PFSK-1 (cell line): ENCODE measurements around the gene RAN. TPM values are rescaled to one million over a fixed set of nuclear protein-coding genes. Genes with fewer than 3 reads are reported as not detected.
A peak's percentile ranks its signal among the peaks of the same experiment; 100 is the strongest.

Source experiments
- FOXP2 ChIP-seq: optimal IDR thresholded peaks from 2 replicates; pipeline ENCODE3; 2011; ENCODE audit warnings: borderline replicate concordance, control low read depth, inconsistent platforms; ENCODE audit not compliant: insufficient read depth; ENCODE audit errors: extremely low read length, extremely low read depth
- POLR2AphosphoS5 ChIP-seq: IDR thresholded peaks from 2 replicates; pipeline ENCODE4 v1.6.1; 2012; ENCODE audit warnings: low read depth, mild to moderate bottlenecking, control low read depth, low read length, moderate library complexity
- SIN3A ChIP-seq: IDR thresholded peaks from 2 replicates; pipeline ENCODE4 v1.6.1; 2012; ENCODE audit warnings: mild to moderate bottlenecking, low read length, moderate library complexity, borderline replicate concordance; ENCODE audit not compliant: insufficient read depth
- TAF1 ChIP-seq: IDR thresholded peaks from 2 replicates; pipeline ENCODE4 v1.6.1; 2012; ENCODE audit warnings: low read length, control low read depth, borderline replicate concordance; ENCODE audit not compliant: insufficient read depth
- polyA plus RNA-seq: library from polyadenylated mRNA; unstranded; fragments of >200 nt; gene quantifications from one replicate; pipeline ENCODE4 v1.2.1, GENCODE V29; 2012; ENCODE audit warnings: low read depth, missing spikeins; ENCODE audit not compliant: insufficient read length
- TF ChIP-seq, protein P1 (sequence below), 2 experiments: IDR thresholded peaks; 2 replicates each; pipeline versions ENCODE4 v1.6.1 to v1.8.0; 2011 to 2012; ENCODE audit warnings: low read depth in 2 of 2, low read length in 2 of 2, control low read depth in 1 of 2, inconsistent platforms in 1 of 2, mild to moderate bottlenecking in 1 of 2, moderate library complexity in 1 of 2; ENCODE audit not compliant: insufficient read depth in 1 of 2

Gene RAN
- polyA plus RNA-seq = 766 TPM

DNA sequence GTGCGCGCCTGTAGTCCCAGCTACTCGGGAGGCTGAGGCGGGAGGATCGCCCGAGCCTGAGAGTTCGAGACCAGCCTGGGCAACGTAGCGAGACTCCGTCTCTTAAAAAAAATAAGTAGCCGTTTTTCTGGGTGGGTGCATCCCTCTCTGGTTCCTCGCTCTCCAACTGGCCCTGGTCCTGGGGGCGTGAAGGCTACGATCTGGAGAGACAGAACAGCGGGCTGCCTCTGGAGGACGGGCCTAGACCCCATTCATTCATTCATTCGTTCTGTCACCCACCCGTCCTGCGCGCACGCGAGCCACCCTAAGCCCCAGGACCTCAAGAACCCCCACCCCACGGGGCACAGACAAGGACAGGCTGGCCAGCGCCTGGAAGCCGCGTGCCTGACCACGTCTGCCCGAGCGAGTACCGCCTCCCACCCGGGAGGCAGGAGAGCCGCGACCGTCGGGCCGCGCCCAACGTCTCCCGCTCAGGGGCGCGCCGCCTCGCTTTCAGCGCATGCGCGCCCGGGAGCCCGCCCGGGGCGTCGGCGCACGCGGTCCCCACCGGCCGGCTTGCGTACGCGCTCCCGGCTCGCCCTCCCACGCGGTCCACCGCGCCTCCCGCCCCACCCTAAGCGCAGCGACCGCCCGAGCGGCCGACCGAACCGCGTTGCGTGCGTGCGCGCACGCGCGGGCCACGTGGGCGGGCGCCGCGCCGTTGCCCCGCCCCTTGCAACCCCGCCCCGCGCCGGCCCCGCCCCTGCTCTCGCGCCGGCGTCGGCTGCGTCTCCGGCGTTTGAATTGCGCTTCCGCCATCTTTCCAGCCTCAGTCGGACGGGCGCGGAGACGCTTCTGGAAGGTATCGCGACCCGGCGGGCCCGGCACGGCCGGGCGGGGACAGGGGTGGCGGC is at the start of gene RAN:
RAN (plus strand) TSS at position 781 of the 893 bp plus-strand sequence. CDS start 528 bp downstream, outside the sequence.
- TF ChIP-seq POLR2AphosphoS5 (peak; percentile 92), TAF1 (peak; percentile 62; the same call in 1 of the 2 replicates), SIN3A (no peak), FOXP2 (no peak)
- TF ChIP-seq, protein P1, sequence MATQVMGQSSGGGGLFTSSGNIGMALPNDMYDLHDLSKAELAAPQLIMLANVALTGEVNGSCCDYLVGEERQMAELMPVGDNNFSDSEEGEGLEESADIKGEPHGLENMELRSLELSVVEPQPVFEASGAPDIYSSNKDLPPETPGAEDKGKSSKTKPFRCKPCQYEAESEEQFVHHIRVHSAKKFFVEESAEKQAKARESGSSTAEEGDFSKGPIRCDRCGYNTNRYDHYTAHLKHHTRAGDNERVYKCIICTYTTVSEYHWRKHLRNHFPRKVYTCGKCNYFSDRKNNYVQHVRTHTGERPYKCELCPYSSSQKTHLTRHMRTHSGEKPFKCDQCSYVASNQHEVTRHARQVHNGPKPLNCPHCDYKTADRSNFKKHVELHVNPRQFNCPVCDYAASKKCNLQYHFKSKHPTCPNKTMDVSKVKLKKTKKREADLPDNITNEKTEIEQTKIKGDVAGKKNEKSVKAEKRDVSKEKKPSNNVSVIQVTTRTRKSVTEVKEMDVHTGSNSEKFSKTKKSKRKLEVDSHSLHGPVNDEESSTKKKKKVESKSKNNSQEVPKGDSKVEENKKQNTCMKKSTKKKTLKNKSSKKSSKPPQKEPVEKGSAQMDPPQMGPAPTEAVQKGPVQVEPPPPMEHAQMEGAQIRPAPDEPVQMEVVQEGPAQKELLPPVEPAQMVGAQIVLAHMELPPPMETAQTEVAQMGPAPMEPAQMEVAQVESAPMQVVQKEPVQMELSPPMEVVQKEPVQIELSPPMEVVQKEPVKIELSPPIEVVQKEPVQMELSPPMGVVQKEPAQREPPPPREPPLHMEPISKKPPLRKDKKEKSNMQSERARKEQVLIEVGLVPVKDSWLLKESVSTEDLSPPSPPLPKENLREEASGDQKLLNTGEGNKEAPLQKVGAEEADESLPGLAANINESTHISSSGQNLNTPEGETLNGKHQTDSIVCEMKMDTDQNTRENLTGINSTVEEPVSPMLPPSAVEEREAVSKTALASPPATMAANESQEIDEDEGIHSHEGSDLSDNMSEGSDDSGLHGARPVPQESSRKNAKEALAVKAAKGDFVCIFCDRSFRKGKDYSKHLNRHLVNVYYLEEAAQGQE (IDR thresholded peaks at IDR 0.05; ENCODE audit: insufficient read depth in 1 of 2, low read depth in 2 of 2, low read length in 2 of 2) = no peak; a peak in 1 of 4 replicates

DNA sequence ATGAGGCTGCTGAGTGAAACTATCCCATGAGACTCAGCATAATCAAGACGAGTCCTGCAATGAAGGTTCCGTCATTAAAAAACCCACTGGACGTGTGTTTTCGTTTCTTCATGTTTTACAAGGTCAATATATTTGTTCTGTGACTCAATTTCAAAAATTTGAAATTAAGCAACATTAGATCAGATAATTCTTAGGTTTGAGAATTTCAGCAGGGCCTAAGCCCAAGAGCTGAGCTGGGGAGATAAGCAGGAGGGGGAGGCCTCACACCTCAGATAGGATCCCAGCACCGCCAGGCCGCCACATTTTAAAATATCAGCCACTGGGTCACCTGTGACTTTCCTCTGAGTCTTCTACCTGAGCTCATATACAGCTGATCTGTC is 46.1 kb upstream of the RAN start:
- TF ChIP-seq POLR2AphosphoS5 (no peak), TAF1 (no peak), FOXP2 (no peak), SIN3A (no peak)
- TF ChIP-seq, protein P1 (IDR thresholded peaks at IDR 0.05; ENCODE audit: insufficient read depth in 1 of 2, low read depth in 2 of 2, low read length in 2 of 2) = no peak

DNA sequence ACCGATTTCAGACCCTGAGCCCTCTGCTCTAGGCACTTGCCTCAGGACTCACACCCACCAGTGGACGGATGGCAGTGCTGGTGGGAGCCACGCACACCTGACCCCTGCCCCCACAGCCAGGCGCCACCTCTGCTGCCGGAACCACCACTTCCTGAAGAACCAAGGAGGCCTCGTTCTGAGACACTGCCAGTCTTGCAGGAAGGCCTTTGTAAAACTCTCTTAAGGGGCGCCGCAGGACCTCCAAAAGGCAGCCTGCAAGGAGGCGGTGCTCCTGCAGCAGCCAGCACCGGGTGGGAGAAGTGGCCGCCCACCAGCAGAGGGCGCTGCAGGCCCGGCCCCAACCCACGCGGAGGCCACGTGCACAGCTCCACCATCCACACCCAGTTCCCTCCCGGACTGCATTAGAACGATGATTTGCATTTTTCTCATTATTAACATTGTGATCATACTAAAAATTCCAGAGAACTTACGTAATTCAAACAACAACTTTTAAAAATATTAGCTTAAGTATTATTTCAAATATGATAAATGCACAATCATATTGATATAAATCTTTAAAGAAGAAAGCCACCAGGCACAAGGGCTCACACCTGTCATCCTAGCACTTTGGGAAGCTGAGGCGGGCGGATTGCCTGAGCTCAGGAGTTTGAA is 45.6 kb upstream of the RAN start:
- TF ChIP-seq FOXP2 (no peak), POLR2AphosphoS5 (no peak), TAF1 (no peak), SIN3A (no peak)
- TF ChIP-seq, protein P1 (IDR thresholded peaks at IDR 0.05; ENCODE audit: insufficient read depth in 1 of 2, low read depth in 2 of 2, low read length in 2 of 2) = no peak

DNA sequence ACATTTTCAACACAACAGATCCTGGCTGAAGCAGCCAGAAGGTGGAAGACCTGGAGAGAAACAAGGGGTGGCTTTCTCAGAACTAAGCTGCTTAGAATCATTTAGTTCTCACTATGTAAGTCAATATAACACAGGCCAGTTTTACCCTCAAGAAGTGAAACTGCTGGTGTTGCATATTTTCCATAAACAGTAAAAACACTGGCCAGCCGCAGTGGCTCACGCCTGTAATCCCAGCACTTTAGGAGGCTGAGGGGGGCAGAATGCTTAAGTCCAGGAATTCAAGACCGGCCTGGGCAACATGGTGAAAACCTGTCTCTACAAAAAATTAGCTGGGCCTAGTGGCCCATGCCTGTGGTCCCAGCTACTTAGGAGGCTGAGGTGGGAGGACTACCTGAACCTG is 44.4 kb upstream of the RAN start:
- TF ChIP-seq POLR2AphosphoS5 (no peak), TAF1 (no peak), FOXP2 (no peak), SIN3A (no peak)
- TF ChIP-seq, protein P1 (IDR thresholded peaks at IDR 0.05; ENCODE audit: insufficient read depth in 1 of 2, low read depth in 2 of 2, low read length in 2 of 2) = no peak

DNA sequence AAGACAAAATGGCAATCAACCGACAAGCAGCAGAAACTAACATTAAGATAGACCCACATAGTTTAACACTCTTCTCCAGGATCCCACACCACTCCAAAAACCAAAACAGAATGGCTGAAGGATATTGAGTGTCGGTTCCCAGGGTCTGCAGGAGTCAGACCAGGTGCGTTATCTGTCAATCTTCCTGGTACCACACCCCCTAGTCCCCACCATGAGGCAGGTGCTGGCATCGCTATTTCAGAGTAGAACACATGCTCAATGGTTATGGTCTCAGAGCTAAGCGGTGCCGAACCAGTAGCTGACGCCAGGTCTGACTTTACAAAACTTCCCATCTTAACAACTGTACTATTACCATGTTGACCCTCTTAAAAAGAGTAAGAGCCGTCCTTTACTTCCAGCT is 43.0 kb upstream of the RAN start:
- TF ChIP-seq TAF1 = no peak
- TF ChIP-seq FOXP2 = no peak
- TF ChIP-seq POLR2AphosphoS5 = no peak
- no peak for TF ChIP-seq SIN3A
- TF ChIP-seq, protein P1 (IDR thresholded peaks at IDR 0.05; ENCODE audit: insufficient read depth in 1 of 2, low read depth in 2 of 2, low read length in 2 of 2) = no peak
